Mucosa of stomach (tissue), 1 donor: ENCODE data around the gene TINAGL1.

Experiments
- H3K27me3 ChIP-seq: one replicate; pipeline ENCODE4 v1.7.0; 2013; ENCODE audit warnings: mild to moderate bottlenecking, low read length; ENCODE audit not compliant: control insufficient read depth, insufficient read depth
- H3K36me3 ChIP-seq: one replicate; pipeline ENCODE4 v1.7.0; 2013; ENCODE audit warnings: low read length; ENCODE audit not compliant: control insufficient read depth, insufficient read depth
- H3K4me1 ChIP-seq: one replicate; pipeline ENCODE4 v1.7.0; 2013; ENCODE audit warnings: mild to moderate bottlenecking, low read length; ENCODE audit not compliant: control insufficient read depth, insufficient read depth
- H3K4me3 ChIP-seq: one replicate; pipeline ENCODE4 v1.7.0; 2013; ENCODE audit warnings: low read length
- H3K9ac ChIP-seq: one replicate; pipeline ENCODE4 v1.7.0; 2013; ENCODE audit warnings: mild to moderate bottlenecking, low read length, moderate library complexity
- H3K9me3 ChIP-seq: one replicate; pipeline ENCODE4 v1.7.0; 2013; ENCODE audit warnings: mild to moderate bottlenecking, low read length, moderate library complexity; ENCODE audit not compliant: control insufficient read depth
- donor health status: Pancreatic carcinoma.

Gene TINAGL1

DNA sequence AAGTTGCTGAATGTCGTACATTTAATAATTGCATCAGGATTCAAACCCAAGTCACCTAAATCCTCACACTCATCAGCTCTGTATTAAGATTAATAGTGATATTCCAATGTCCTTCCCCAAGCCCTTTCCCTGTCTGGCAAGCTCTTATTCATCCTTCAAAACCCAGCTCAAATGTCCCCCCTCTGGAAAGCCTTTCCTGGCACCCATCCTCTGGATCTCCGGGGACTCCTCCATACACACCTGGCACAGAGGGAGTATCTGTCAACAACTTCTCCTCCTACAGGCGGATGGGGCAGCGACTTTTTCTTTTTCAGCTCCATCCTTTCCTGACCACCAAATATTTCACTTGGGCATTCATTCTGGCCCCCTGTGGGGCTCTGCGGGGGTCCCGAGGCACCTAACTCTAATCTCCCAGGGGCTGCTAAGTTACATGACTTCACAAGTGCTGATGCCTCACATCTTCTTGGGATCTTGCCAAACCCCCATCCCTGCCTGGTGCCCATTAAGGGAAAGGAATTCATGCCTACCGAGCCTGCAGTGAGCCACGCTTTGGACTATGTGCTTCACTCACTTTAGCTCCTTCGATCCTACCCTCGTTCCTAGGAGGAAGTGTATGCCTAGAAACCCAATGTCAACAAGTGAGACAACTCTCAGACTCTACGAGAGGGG is 15.2 kb downstream of the TINAGL1 start:
- Histone ChIP-seq H3K36me3 (no peaks in the 10 kb centered on the region), H3K4me3 (no peak overlapping the region), H3K27me3 (no peaks in the 10 kb centered on the region), H3K9me3 (no peaks in the 10 kb centered on the region), H3K4me1 (peaks cover 24% of the 10 kb centered on the region), H3K9ac (no peak overlapping the region)

DNA sequence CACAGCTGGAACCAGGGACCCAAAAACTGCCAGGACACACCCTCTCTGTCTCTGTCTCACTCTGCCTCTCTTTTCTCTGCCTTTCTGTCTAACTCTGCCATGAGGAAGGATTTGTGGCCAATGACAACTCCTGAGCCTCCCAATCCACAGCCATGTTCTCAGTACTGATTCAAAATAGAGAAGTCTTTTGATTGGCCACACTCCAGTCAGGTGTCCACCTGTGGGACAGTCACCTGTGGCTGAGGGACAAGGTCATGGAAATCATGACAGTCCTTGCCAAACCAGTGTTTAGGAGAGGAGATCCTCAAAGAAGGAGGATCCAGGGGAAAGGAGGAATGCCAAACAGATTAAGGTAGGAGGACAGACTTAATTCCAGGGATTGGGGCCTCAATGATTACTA is 15.8 kb downstream of the TINAGL1 start:
- no peaks in the 10 kb centered on the region for H3K9me3 ChIP-seq
- H3K9ac ChIP-seq: no peak overlapping the region
- peaks cover 24% of the 10 kb centered on the region for H3K4me1 ChIP-seq
- no peaks in the 10 kb centered on the region for H3K36me3 ChIP-seq
- no peaks in the 10 kb centered on the region for H3K27me3 ChIP-seq
- H3K4me3 ChIP-seq: no peak overlapping the region

DNA sequence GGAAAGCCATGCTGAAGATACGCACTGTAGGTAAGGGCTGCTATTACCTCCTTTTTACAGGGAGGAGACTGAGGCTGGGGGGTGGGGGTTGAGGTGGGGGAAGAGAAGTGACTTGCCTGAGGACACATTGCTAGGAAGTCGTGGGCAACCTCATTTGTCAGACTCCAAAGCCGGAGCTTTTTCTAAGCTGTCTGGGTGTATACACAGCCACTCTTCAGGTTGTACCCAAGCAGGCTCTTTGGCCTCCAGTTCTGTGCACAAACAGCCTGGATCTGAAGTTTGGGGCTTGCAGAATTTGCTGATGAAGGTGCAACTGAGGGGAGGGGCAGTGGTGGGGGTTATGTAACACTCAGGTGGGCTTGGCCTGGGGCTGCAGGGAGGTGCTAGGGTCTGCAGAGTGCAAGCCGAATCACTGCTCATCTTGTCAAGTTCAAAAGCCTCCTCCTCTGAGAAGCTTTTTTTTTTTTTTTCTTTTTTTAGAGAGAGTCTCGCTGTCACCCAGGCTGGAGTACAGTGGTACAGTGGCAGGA is 16.9 kb downstream of the TINAGL1 start:
- Histone ChIP-seq H3K4me1 (peaks cover 13% of the 10 kb centered on the region), H3K4me3 (no peak overlapping the region), H3K36me3 (no peaks in the 10 kb centered on the region), H3K9ac (no peak overlapping the region), H3K27me3 (no peaks in the 10 kb centered on the region), H3K9me3 (no peaks in the 10 kb centered on the region)

DNA sequence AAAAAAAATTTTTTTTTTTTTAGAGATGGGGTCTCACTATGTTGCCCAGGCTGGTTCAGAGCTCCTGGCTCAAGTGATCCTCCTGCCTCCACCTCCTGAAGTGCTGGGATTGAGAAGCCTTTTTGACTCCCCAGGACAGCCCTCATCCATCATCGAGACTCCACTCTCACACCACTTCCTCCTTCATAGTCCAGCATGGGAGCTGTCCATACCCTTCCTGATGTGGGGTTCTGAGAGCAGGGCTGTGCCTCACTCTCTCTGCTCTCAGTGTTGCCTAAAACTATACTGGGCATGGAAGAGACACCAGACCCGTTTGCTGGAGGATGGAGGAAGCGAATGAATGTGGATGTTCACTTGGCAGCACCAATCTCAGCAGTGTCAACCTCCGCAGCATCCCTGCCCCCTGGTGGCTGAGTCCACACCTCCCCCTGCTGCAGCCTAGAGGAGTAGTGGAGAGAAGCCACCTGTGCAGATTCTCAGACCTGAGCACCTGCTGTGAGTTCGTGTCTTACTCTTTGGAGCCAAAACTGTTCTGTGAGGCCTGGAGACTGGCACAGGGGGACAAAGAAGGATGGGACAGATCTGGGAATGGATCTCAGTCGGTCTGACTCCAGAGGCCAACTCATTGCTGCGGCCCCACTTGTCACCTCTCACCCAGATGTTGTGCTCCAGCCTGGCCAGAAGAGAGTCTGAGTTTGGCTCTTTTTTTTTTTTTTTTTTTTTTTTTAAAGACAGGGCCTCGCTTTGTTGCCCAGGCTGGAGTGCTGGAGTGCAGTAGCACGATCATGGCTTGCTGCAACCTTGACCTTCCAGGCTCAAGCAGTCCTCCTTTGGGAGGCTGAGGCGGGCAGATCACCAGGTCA is 17.7 kb downstream of the TINAGL1 start:
- H3K4me3 ChIP-seq: no peak overlapping the region
- H3K9ac ChIP-seq: no peak overlapping the region
- no peaks in the 10 kb centered on the region for H3K27me3 ChIP-seq
- no peaks in the 10 kb centered on the region for H3K9me3 ChIP-seq
- H3K36me3 ChIP-seq: no peaks in the 10 kb centered on the region
- peaks cover 9% of the 10 kb centered on the region for H3K4me1 ChIP-seq

DNA sequence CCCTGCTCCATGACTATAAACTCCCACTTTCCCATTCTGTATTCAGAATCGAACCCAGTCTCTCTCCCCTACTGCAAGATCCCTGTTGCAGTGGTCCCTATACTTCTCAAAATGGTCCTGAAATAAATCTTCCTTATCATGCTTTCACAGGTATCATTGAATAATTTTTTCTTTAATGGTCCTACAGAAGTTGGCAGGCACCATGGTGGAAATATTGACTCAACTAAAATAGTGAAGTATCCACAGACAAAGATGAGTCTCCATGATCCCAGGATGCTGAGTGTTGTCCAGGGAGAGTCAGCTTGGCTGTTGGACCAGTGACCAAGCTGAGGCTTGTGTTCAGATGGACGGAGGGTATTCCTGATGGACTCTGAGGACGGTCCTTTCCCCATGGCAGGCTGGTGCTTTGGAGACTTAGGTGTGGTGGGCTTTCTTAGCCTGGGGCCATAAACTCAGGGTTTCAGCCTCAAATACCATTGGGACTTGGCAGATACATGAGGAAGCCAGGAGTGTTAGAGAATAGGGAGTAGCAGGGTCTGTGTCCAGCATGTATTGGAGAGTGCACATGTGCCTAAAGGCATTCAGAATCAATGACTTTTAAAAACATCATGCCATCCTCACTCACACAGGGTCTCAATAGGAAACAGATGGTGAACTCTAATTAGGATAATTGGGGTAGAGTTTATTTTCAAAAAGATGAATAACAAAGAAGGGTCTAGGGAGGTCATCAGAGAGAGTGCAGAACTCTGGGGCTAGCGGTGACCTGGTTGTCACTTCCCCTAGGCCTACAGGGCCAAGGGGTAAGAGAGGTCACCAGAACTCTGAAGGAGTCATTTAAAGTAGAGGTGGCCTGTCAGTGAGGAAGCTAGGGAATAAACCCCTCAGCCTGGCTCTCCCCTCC is 19.8 kb downstream of the TINAGL1 start:
- H3K27me3 ChIP-seq: no peaks in the 10 kb centered on the region
- H3K9me3 ChIP-seq: no peaks in the 10 kb centered on the region
- H3K36me3 ChIP-seq: no peaks in the 10 kb centered on the region
- H3K9ac ChIP-seq: no peak overlapping the region
- H3K4me3 ChIP-seq: no peak overlapping the region
- peaks cover 9% of the 10 kb centered on the region for H3K4me1 ChIP-seq

DNA sequence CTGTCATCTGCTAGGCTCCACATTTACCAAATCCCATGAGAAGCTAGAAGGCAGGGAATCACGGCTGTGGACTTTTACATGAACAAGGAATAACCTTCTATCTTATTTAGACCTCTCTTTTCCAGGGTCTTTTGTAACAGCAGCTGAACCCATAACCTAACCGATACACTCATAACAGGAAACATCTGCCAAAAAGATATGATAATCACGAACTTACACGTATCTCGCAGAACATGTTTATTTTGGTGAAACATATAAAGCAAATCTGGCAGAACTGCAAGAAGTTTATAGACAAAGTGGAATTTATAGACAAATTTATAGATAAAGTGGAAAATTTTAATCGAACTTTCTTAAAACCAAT is 20.4 kb downstream of the TINAGL1 start:
- H3K4me1 ChIP-seq: peaks cover 4% of the 10 kb centered on the region
- H3K27me3 ChIP-seq: no peaks in the 10 kb centered on the region
- no peaks in the 10 kb centered on the region for H3K9me3 ChIP-seq
- H3K36me3 ChIP-seq: no peaks in the 10 kb centered on the region
- H3K4me3 ChIP-seq: no peak overlapping the region
- no peak overlapping the region for H3K9ac ChIP-seq

DNA sequence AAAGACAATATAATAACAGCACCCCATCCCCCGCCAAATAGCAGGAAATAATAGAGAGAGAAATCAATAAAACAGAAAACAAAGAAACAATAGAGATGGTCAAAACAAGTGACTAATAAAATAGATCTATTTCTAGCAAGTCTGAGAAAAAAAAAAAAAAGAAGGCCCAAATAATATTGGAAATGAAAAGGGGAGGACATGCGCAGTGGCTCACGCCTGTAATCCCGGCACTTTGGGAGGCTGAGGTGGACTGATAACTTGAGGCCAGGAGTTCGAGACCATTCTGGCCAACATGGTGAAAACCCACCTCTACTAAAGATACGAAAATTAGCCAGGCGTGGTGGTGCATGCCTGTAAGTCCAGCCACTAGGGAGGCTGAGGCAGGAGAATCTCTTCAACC is 22.7 kb downstream of the TINAGL1 start:
- Histone ChIP-seq H3K4me3 (no peak overlapping the region), H3K27me3 (no peaks in the 10 kb centered on the region), H3K36me3 (no peaks in the 10 kb centered on the region), H3K4me1 (no peaks in the 10 kb centered on the region), H3K9me3 (no peaks in the 10 kb centered on the region), H3K9ac (no peak overlapping the region)

DNA sequence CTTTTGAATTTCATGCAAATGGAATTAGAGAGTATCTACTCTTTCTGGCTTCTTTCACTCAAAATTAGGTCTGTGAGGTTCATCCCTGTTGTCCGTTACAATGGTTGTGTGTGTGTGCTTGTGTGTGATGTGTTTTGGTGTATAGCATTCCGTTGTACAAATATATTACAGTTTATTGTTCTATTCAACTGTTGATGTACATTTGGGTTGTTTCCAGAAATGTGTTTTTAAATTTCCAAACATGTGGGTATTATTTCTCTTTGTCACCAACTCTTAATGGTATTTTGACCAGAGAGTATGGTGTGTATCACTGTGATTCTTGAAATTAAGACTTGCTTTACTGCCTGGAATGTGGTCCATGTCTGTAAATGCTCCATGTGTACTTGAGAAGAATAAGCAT is 24.3 kb downstream of the TINAGL1 start:
- H3K27me3 ChIP-seq: no peaks in the 10 kb centered on the region
- H3K4me3 ChIP-seq: no peak overlapping the region
- H3K9ac ChIP-seq: no peak overlapping the region
- H3K9me3 ChIP-seq: no peaks in the 10 kb centered on the region
- H3K36me3 ChIP-seq: no peaks in the 10 kb centered on the region
- H3K4me1 ChIP-seq: no peaks in the 10 kb centered on the region

DNA sequence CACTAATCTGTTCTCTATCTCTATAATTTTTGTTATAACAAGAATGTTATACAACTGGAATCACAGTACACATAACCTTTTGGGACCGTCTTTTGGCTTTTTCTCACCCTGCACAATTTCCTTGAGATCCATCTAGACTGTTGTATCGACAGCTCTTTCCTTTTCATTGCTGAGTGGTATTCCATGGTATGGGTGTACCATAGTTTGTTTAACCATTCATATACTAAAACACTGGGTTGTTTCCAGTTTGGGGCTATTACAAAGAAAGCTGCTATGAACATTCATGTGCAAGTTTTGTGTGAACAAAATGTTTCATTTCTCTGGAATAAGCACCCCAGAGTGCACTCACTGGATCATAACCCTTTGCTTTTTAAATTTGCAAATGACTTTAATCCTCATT is 25.8 kb downstream of the TINAGL1 start:
- Histone ChIP-seq H3K36me3 (no peaks in the 10 kb centered on the region), H3K9me3 (no peaks in the 10 kb centered on the region), H3K9ac (no peak overlapping the region), H3K27me3 (no peaks in the 10 kb centered on the region), H3K4me3 (no peak overlapping the region), H3K4me1 (no peaks in the 10 kb centered on the region)

DNA sequence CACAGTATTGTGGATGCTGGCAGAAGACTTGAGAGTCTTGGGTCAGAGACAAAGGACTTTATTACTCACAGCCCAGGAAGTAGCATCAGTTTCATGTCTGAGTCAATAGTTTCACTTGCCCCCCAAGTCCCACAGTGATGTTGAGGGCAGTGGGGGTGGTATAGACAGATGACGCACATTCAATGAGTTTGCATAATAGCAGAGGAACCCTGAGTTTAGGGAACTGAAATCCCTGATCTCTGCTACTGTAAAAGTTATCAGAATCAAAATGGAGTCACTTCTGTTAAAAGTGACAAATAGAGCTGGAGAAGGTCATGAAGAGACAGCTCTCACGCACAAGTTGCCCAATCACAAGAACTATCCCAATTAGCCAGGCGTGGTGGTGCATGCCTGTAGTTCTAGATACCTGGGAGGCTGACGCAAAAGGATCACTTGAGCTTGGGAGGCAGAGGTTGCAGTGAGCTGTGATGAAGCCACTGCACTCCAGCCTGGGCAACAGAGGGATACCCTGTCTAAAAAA is 29.7 kb downstream of the TINAGL1 start:
- H3K9me3 ChIP-seq: no peaks in the 10 kb centered on the region
- no peaks in the 10 kb centered on the region for H3K27me3 ChIP-seq
- no peaks in the 10 kb centered on the region for H3K4me1 ChIP-seq
- no peak overlapping the region for H3K4me3 ChIP-seq
- H3K36me3 ChIP-seq: no peaks in the 10 kb centered on the region
- H3K9ac ChIP-seq: no peak overlapping the region

DNA sequence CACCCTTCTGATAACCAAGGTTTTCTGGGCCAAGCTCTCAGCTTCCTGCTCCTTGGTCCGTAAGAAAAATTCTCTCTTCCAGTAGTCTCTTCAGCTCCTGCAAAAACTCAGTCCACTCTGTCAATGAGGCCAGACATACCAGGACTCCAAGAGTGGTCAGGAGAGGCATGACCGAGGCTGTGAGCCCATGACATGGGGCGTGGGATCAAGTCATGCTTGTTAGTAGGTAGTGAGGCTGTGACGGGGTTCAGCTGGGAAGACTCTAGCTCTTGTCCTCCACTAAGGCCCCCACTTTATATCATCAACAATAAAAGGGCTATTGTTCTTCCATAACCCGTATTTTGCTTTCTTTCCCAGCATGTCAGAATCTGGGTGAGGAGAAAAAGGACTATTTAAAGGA is 31.0 kb downstream of the TINAGL1 start:
- Histone ChIP-seq H3K9ac (no peak overlapping the region), H3K27me3 (no peaks in the 10 kb centered on the region), H3K4me1 (no peaks in the 10 kb centered on the region), H3K9me3 (no peaks in the 10 kb centered on the region), H3K36me3 (no peaks in the 10 kb centered on the region), H3K4me3 (no peak overlapping the region)
